HepG2 (cell line): Measurements from ENCODE around the gene INTS2.

Source experiments
- CTCF ChIP-seq: sonication (generic); formaldehyde crosslinking; IDR thresholded peaks from 2 replicates; pipeline ENCODE4 v1.5.0; 2020; ENCODE audit warnings: mild to moderate bottlenecking, missing genetic modification reagents, moderate library complexity
- EP300 ChIP-seq, 3 experiments: sonication (generic) in 1 of 3; formaldehyde crosslinking in 1 of 3; IDR thresholded peaks; 2 replicates each; pipeline versions ENCODE4 v1.5.1 to v1.6.1; 2011 to 2020; ENCODE audit warnings: low read depth in 2 of 3, low read length in 2 of 3, borderline replicate concordance in 1 of 3, improper control_type of control experiment in 1 of 3, mild to moderate bottlenecking in 1 of 3, missing genetic modification reagents in 1 of 3, moderate library complexity in 1 of 3
- EZH2 ChIP-seq: conservative IDR thresholded peaks from 2 replicates; pipeline ENCODE4 v1.6.1; 2012; ENCODE audit warnings: mild to moderate bottlenecking, low read depth, low read length, moderate library complexity
- FOXM1 ChIP-seq: sonication (generic); formaldehyde crosslinking; IDR thresholded peaks from 2 replicates; pipeline ENCODE4 v1.5.0; 2020; ENCODE audit warnings: missing genetic modification reagents
- MAZ ChIP-seq, 2 experiments: sonication (generic) in 1 of 2; formaldehyde crosslinking in 1 of 2; IDR thresholded peaks; 2 replicates each; pipeline versions ENCODE4 v1.5.0 to v1.6.1; 2012 to 2020; ENCODE audit warnings: low read depth in 2 of 2, mild to moderate bottlenecking in 2 of 2, borderline replicate concordance in 1 of 2, improper control_type of control experiment in 1 of 2, low read length in 1 of 2, missing genetic modification reagents in 1 of 2, moderate library complexity in 1 of 2
- NR2C2 ChIP-seq: sonication (generic); formaldehyde crosslinking; IDR thresholded peaks from 2 replicates; pipeline ENCODE4 v1.4.0; 2020; ENCODE audit warnings: missing genetic modification reagents, mild to moderate bottlenecking, moderate library complexity, borderline replicate concordance
- POLR2A ChIP-seq, 2 experiments: IDR thresholded peaks; 2 replicates each; pipeline ENCODE4 v1.6.1; 2011; ENCODE audit warnings: low read depth in 2 of 2, low read length in 2 of 2, mild to moderate bottlenecking in 1 of 2, moderate library complexity in 1 of 2; ENCODE audit not compliant: insufficient read depth in 1 of 2
- POLR2AphosphoS5 ChIP-seq: IDR thresholded peaks from 2 replicates; pipeline ENCODE4 v1.6.1; 2012; ENCODE audit warnings: low read depth, low read length
- PRDM4 ChIP-seq: sonication (generic); formaldehyde crosslinking; IDR thresholded peaks from 2 replicates; pipeline ENCODE4 v1.9.0; 2021; ENCODE audit warnings: missing genetic modification reagents, borderline replicate concordance
- REST ChIP-seq, 2 experiments: IDR thresholded peaks; 2 replicates each; pipeline ENCODE4 v1.6.1; 2011 to 2012; ENCODE audit warnings: low read length in 2 of 2, borderline replicate concordance in 1 of 2, low read depth in 1 of 2, mild to moderate bottlenecking in 1 of 2, moderate library complexity in 1 of 2
- ZMAT3 ChIP-seq: sonication (generic); formaldehyde crosslinking; conservative IDR thresholded peaks from 2 replicates; pipeline ENCODE4 v1.7.0; 2021; ENCODE audit warnings: missing genetic modification reagents
- ZNF629 ChIP-seq: sonication (generic); formaldehyde crosslinking; conservative IDR thresholded peaks from 2 replicates; pipeline ENCODE4 v1.5.0; 2020; ENCODE audit warnings: missing genetic modification reagents
- ZNF839 ChIP-seq: sonication (generic); formaldehyde crosslinking; IDR thresholded peaks from 2 replicates; pipeline ENCODE4 v1.4.0; 2020; ENCODE audit warnings: missing genetic modification reagents, mild to moderate bottlenecking, borderline replicate concordance

GRCh38 chr17:61943117-61943516 lies 15.3 kb upstream of the INTS2 start:
- TF ChIP-seq CTCF (CRISPR knock-in tag) (no peak), FOXM1 (CRISPR knock-in tag) (no peak), POLR2A (IDR thresholded peaks at IDR 0.05; ENCODE audit: insufficient read depth in 1 of 2, low read depth in 2 of 2, low read length in 2 of 2) (no peak), EZH2 (no peak), PRDM4 (CRISPR knock-in tag) (no peak), POLR2AphosphoS5 (no peak), ZNF839 (no peak), REST (IDR thresholded peaks at IDR 0.05; ENCODE audit: borderline replicate concordance in 1 of 2, low read depth in 1 of 2, low read length in 2 of 2) (no peak), MAZ (IDR thresholded peaks at IDR 0.05; ENCODE audit: borderline replicate concordance, low read depth, low read length) (no peak), MAZ (CRISPR knock-in tag; IDR thresholded peaks at IDR 0.05; ENCODE audit: low read depth) (no peak), NR2C2 (CRISPR knock-in tag) (no peak), EP300 (IDR thresholded peaks at IDR 0.05; ENCODE audit: low read depth in 2 of 2, low read length in 2 of 2) (no peak), EP300 (CRISPR knock-in tag; IDR thresholded peaks at IDR 0.05; ENCODE audit: borderline replicate concordance) (no peak), ZNF629 (no peak), ZMAT3 (CRISPR knock-in tag) (no peak)
